ENCODE data around the gene RASA2. TPM values are rescaled to one million over a fixed set of nuclear protein-coding genes. Genes with fewer than 3 reads are reported as not detected.

Gene RASA2
- total RNA-seq, 2 donors from 2014 or later, result 12.0 to 18.3 TPM

DNA sequence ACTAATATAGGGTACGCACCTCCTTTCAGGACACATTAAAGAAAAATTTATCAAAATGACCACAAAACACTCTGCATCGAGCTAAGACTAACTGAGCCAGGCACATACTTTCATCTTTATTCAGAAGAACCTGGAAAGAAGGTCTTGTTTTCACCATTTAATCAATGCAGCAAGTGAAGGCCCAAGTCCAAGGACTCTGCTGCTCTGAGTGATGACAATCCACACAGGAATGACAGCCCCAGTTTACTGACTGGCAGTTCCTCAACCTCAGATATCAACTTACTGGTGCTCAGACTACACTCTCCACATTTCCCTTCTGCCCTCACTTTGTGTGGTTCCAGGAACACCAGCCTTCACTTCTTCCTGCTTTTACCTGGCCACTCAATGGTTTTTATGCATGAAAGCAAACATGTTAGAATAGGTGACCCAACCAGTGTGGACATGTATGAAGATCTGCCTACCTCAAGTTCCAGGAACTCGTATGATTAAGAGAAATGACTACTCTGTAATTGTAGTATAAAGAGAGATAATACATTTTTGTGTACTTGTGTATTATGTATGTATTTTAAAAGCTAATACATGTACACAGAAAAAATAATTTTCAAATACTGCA, 29.1 kb upstream of the RASA2 start:
- no peak overlapping the region for H3K4me3 ChIP-seq
- no peak for DNase-seq
- H3K36me3 ChIP-seq, result no peaks in the 10 kb centered on the region
- H3K27me3 ChIP-seq, result no peaks in the 10 kb centered on the region
- H3K4me1 ChIP-seq, result peaks cover 11% of the 10 kb centered on the region
- no peak overlapping the region for H3K27ac ChIP-seq
- no peaks in the 10 kb centered on the region for H3K9me3 ChIP-seq
- TF ChIP-seq, protein P1, sequence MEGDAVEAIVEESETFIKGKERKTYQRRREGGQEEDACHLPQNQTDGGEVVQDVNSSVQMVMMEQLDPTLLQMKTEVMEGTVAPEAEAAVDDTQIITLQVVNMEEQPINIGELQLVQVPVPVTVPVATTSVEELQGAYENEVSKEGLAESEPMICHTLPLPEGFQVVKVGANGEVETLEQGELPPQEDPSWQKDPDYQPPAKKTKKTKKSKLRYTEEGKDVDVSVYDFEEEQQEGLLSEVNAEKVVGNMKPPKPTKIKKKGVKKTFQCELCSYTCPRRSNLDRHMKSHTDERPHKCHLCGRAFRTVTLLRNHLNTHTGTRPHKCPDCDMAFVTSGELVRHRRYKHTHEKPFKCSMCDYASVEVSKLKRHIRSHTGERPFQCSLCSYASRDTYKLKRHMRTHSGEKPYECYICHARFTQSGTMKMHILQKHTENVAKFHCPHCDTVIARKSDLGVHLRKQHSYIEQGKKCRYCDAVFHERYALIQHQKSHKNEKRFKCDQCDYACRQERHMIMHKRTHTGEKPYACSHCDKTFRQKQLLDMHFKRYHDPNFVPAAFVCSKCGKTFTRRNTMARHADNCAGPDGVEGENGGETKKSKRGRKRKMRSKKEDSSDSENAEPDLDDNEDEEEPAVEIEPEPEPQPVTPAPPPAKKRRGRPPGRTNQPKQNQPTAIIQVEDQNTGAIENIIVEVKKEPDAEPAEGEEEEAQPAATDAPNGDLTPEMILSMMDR (IDR thresholded peaks at IDR 0.05), result no peak
- no peak overlapping the region for H3K9ac ChIP-seq (ENCODE audit: low read depth in 2 of 2, low read length in 2 of 2)
- intact Hi-C loops (cut with DNase I), result loop anchor here (5.0 to 10.0 kb wide), 2 partner anchors 150 to 223 kb away; partner anchors contain the start of gene PXYLP1

GRCh38 chr3:141459008-141459407, 27.8 kb upstream of the RASA2 start:
- intact Hi-C loops (cut with DNase I), result loop anchor here (5.0 to 10.0 kb wide), 2 partner anchors 152 to 224 kb away; partner anchors contain the start of gene PXYLP1
- Histone ChIP-seq H3K9me3 (no peaks in the 10 kb centered on the region), H3K9ac (ENCODE audit: low read depth in 2 of 2, low read length in 2 of 2) (no peak overlapping the region), H3K36me3 (no peaks in the 10 kb centered on the region), H3K27me3 (no peaks in the 10 kb centered on the region), H3K27ac (no peak overlapping the region), H3K4me1 (peaks cover 11% of the 10 kb centered on the region), H3K4me3 (no peak overlapping the region)
- DNase-seq, result no peak
- TF ChIP-seq, protein P1 (IDR thresholded peaks at IDR 0.05), result no peak

- Histone ChIP-seq H3K4me3 (no peak overlapping the region), H3K36me3 (no peaks in the 10 kb centered on the region), H3K27me3 (no peaks in the 10 kb centered on the region), H3K27ac (no peak overlapping the region), H3K9me3 (no peaks in the 10 kb centered on the region), H3K4me1 (peaks cover 5% of the 10 kb centered on the region), H3K9ac (ENCODE audit: low read depth in 2 of 2, low read length in 2 of 2) (no peak overlapping the region)
- peak; percentile 93 for DNase-seq
- intact Hi-C loops (cut with DNase I), result loop anchor here (10.0 kb wide), 1 partner anchor 185 kb away; no protein-coding TSS in a partner anchor
- TF ChIP-seq, protein P1 (IDR thresholded peaks at IDR 0.05), result peak; percentile 93
These were observed 26.6 kb upstream of the RASA2 start for GRCh38 chr3:141460097-141460704.

DNA sequence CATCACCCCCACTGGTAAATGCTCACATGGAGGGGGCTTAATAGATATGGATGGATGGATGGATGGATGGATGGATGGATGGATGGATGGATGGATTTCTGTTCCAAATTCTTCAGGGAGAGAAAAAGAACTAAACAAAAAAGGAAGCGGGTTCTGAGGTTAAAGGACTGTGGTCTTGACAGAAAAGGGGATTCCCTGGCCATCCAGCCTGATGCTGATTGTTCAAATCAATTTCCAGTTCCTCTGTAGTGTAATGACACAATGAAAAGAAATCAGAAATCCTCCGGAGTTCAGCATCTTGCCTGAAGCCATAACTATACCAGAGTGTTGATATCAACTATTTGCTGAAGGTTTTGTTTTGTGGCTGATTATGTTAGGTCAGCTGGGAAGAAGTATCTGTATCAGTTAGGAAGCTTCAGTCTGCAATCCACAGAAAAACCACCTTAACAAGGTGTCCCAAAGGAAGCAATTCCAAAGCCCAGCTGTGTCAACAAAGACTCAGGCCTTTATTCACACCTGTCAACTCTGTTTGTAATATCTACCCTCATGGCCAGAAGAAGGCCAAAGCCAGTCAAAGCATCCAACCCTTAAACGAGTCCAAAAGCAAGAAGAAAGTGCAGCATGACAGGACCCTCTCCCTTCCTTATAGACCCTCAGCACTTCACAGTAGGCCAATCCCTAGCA, 24.5 kb upstream of the RASA2 start:
- Histone ChIP-seq H3K27me3 (no peaks in the 10 kb centered on the region), H3K9ac (ENCODE audit: low read depth in 2 of 2, low read length in 2 of 2) (no peak overlapping the region), H3K4me1 (no peaks in the 10 kb centered on the region), H3K4me3 (no peak overlapping the region), H3K27ac (no peak overlapping the region), H3K9me3 (no peaks in the 10 kb centered on the region), H3K36me3 (no peaks in the 10 kb centered on the region)
- DNase-seq, result no peak
- TF ChIP-seq, protein P1 (IDR thresholded peaks at IDR 0.05), result no peak
- intact Hi-C loops (cut with DNase I), result loop anchor here (10.0 kb wide), 1 partner anchor 182 kb away; no protein-coding TSS in a partner anchor

DNA sequence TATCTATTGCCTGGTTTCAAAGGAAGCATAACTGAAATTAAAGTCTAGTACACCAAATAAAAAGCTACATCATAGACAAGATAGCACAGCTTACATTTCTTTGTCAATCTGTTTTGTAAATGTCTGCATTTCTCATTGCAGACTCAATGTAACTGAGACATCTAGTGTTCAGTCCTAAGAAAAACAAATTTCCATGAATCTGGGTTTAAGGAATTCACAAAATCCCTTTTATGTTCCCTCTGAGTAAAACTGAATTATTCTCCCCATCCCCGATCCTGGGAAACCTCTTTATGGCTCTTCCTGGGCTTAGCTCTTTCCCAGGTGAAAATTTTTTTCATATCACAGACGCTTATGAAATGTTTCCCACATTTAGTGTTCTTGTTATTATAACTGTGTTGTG, 21.6 kb upstream of the RASA2 start:
- H3K4me1 ChIP-seq, result no peaks in the 10 kb centered on the region
- H3K9me3 ChIP-seq, result no peaks in the 10 kb centered on the region
- no peak for DNase-seq
- H3K27ac ChIP-seq, result no peak overlapping the region
- no peaks in the 10 kb centered on the region for H3K27me3 ChIP-seq
- no peaks in the 10 kb centered on the region for H3K36me3 ChIP-seq
- TF ChIP-seq, protein P1 (IDR thresholded peaks at IDR 0.05), result no peak
- no peak overlapping the region for H3K9ac ChIP-seq (ENCODE audit: low read depth in 2 of 2, low read length in 2 of 2)
- intact Hi-C loops (cut with DNase I), result loop anchor here (2.0 to 10.0 kb wide), 2 partner anchors 100 to 180 kb away; no protein-coding TSS in a partner anchor
- H3K4me3 ChIP-seq, result no peak overlapping the region
